ENCODE data around the gene ALDOA. TPM values are rescaled to one million over a fixed set of nuclear protein-coding genes. Genes with fewer than 3 reads are reported as not detected.

Gene ALDOA
- polyA plus RNA-seq, 3 donors, result 1,202 to 1,628 (median 1,429) TPM

GRCh38 chr16:30108059-30108850, 42.7 kb downstream of the ALDOA start:
- WGBS (ENCODE audit: insufficient coverage), result 93% methylated on average over 6 of the region's 15 CpGs
- Histone ChIP-seq H2AFZ (ENCODE audit: insufficient read depth, low read depth, low read length, poor library complexity, severe bottlenecking) (no peak overlapping the region), H3K36me3 (replicated peaks in 1 of 2; ENCODE audit: control insufficient read depth in 1 of 2, insufficient read depth in 2 of 2, low read length in 2 of 2) (peaks cover 25 to 65% of the 10 kb centered on the region in 2 donors), H3K4me1 (ENCODE audit: control insufficient read depth in 1 of 2, insufficient read depth in 2 of 2, low read length in 2 of 2) (no peaks in the 10 kb centered on the region), H4K20me1 (ENCODE audit: insufficient read depth, low read length) (no peaks in the 10 kb centered on the region), H3K9ac (ENCODE audit: insufficient read depth, low read length, poor library complexity, severe bottlenecking) (no peak overlapping the region), H3K4me2 (replicated peaks; ENCODE audit: extremely low read depth, low read length, poor library complexity, severe bottlenecking) (no peak overlapping the region), H3K9me3 (replicated peaks in 1 of 2; ENCODE audit: control insufficient read depth in 1 of 2, insufficient read depth in 1 of 2, low read length in 2 of 2) (peaks cover 1 to 2% of the 10 kb centered on the region in 2 donors), H3K79me2 (ENCODE audit: insufficient read depth, low read length) (no peaks in the 10 kb centered on the region), H3K27me3 (ENCODE audit: control insufficient read depth in 2 of 2, insufficient read depth in 2 of 2, low read length in 2 of 2) (no peaks in the 10 kb centered on the region), H3K4me3 (replicated peaks in 1 of 3; ENCODE audit: low read depth in 2 of 3, low read length in 3 of 3) (no peak overlapping the region), H3K27ac (ENCODE audit: low read depth in 1 of 2, low read length in 2 of 2) (no peak overlapping the region)
- Mint-ChIP-seq H3K27me3 (ENCODE audit: low read depth in 3 of 3) (peaks cover 0 to 1% (median 0%) of the 10 kb centered on the region in 3 donors), H3K4me3 (no peak overlapping the region), H3K36me3 (peaks cover 50 to 79% of the 10 kb centered on the region in 2 donors), H3K9me3 (peaks cover 0 to 11% (median 5%) of the 10 kb centered on the region in 7 donors), H3K4me1 (peaks cover 3% of the 10 kb centered on the region), H3K27ac (no peak overlapping the region)
- intact Hi-C loops (cut with micrococcal nuclease), result no loop called here
- DNase-seq, result no peak
- no peak for TF ChIP-seq CTCF (IDR thresholded peaks at IDR 0.05)

GRCh38 chr16:30110661-30111060, 45.1 kb downstream of the ALDOA start:
- Histone ChIP-seq H3K4me2 (replicated peaks; ENCODE audit: extremely low read depth, low read length, poor library complexity, severe bottlenecking) (no peak overlapping the region), H4K20me1 (ENCODE audit: insufficient read depth, low read length) (no peaks in the 10 kb centered on the region), H3K9ac (ENCODE audit: insufficient read depth, low read length, poor library complexity, severe bottlenecking) (no peak overlapping the region), H3K4me1 (ENCODE audit: control insufficient read depth in 1 of 2, insufficient read depth in 2 of 2, low read length in 2 of 2) (no peaks in the 10 kb centered on the region), H3K27me3 (ENCODE audit: control insufficient read depth in 2 of 2, insufficient read depth in 2 of 2, low read length in 2 of 2) (no peaks in the 10 kb centered on the region), H3K27ac (ENCODE audit: low read depth in 1 of 2, low read length in 2 of 2) (no peak overlapping the region), H3K4me3 (replicated peaks in 1 of 3; ENCODE audit: low read depth in 2 of 3, low read length in 3 of 3) (no peak overlapping the region), H3K79me2 (ENCODE audit: insufficient read depth, low read length) (no peaks in the 10 kb centered on the region), H3K36me3 (replicated peaks in 1 of 2; ENCODE audit: control insufficient read depth in 1 of 2, insufficient read depth in 2 of 2, low read length in 2 of 2) (peaks cover 25 to 61% of the 10 kb centered on the region in 2 donors), H3K9me3 (replicated peaks in 1 of 2; ENCODE audit: control insufficient read depth in 1 of 2, insufficient read depth in 1 of 2, low read length in 2 of 2) (no peaks in the 10 kb centered on the region), H2AFZ (ENCODE audit: insufficient read depth, low read depth, low read length, poor library complexity, severe bottlenecking) (no peak overlapping the region)
- H3K9me3 Mint-ChIP-seq, result peaks cover 0 to 5% (median 0%) of the 10 kb centered on the region in 7 donors
- no peak overlapping the region for H3K27ac Mint-ChIP-seq
- H3K27me3 Mint-ChIP-seq (ENCODE audit: low read depth in 3 of 3), result peaks cover 0 to 1% (median 0%) of the 10 kb centered on the region in 3 donors
- H3K4me1 Mint-ChIP-seq, result peaks cover 7% of the 10 kb centered on the region
- DNase-seq, result no peak
- no CpG with 5 or more reads among the region's 7 CpGs for WGBS (ENCODE audit: insufficient coverage)
- TF ChIP-seq CTCF (IDR thresholded peaks at IDR 0.05), result no peak
- intact Hi-C loops (cut with micrococcal nuclease), result no loop called here
- H3K4me3 Mint-ChIP-seq, result no peak overlapping the region
- H3K36me3 Mint-ChIP-seq, result peaks cover 48 to 85% of the 10 kb centered on the region in 2 donors

Measured in CD14-positive monocyte (primary cell).